NCI-H748 treated with DMSO at 0.1 percent for 48 hours (cell line): Measurements from ENCODE around the gene STK38L.
A peak's percentile ranks its signal among the peaks of the same experiment; 100 is the strongest.

ENCODE experiments used
- DNase-seq: peaks from one replicate; lab custom pipeline; 2025; lab: John Stamatoyannopoulos, UW

Gene STK38L

GRCh38 chr12:27243804-27244688 lies at the start of gene STK38L:
STK38L (plus strand) TSS chr12:27244286; CDS start chr12:27297721, 53,435 bp downstream.
- peak; percentile 51 for DNase-seq

GRCh38 chr12:27194644-27195043 lies 49.4 kb upstream of the STK38L start:
- DNase-seq, result no peak

GRCh38 chr12:27198036-27198435 lies 46.0 kb upstream of the STK38L start:
- DNase-seq, result no peak

- DNase-seq, result no peak
These were observed 44.3 kb upstream of the STK38L start for GRCh38 chr12:27199638-27200300.

GRCh38 chr12:27201169-27201568 lies 42.9 kb upstream of the STK38L start:
- DNase-seq, result no peak

- no peak for DNase-seq
These were observed 37.1 kb upstream of the STK38L start for GRCh38 chr12:27206801-27207502.

GRCh38 chr12:27207615-27208413 lies 36.3 kb upstream of the STK38L start:
- no peak for DNase-seq

- DNase-seq, result no peak
These were observed 35.7 kb upstream of the STK38L start for GRCh38 chr12:27208414-27208750.

- DNase-seq, result no peak
These were observed 34.7 kb upstream of the STK38L start for GRCh38 chr12:27209257-27209910.

GRCh38 chr12:27210187-27210586 lies 33.9 kb upstream of the STK38L start:
- no peak for DNase-seq

- no peak for DNase-seq
These were observed 31.2 kb upstream of the STK38L start for GRCh38 chr12:27212861-27213260.

GRCh38 chr12:27213304-27213703 lies 30.8 kb upstream of the STK38L start:
- no peak for DNase-seq

GRCh38 chr12:27213830-27214787 lies 30.0 kb upstream of the STK38L start:
- DNase-seq, result no peak

GRCh38 chr12:27217590-27217989 lies 26.5 kb upstream of the STK38L start:
- no peak for DNase-seq

GRCh38 chr12:27219693-27220054 lies 24.4 kb upstream of the STK38L start:
- DNase-seq, result no peak

GRCh38 chr12:27220055-27220987 lies 23.8 kb upstream of the STK38L start:
- DNase-seq, result no peak

GRCh38 chr12:27220988-27221345 lies 23.1 kb upstream of the STK38L start:
- DNase-seq, result no peak

- no peak for DNase-seq
These were observed 22.3 kb upstream of the STK38L start for GRCh38 chr12:27221625-27222387.
